ENCODE measurements around the gene KCTD7.

- no peak for TF ChIP-seq CTCF (IDR thresholded peaks at IDR 0.05)
- TF ChIP-seq POLR2A (IDR thresholded peaks at IDR 0.05), result no peak
These were observed 64.7 kb downstream of the KCTD7 start for GRCh38 chr7:66693331-66693730.
